Endothelial cell of umbilical vein (primary cell): ENCODE data around the gene ULBP3.

Source experiments
- CTCF ChIP-seq, 2 donors: IDR thresholded peaks; 1 replicate in 1 of 2; 2 replicates in 1 of 2; pipeline ENCODE4 v1.5.1; 2011; ENCODE audit warnings: low read length in 2 of 2, mild to moderate bottlenecking in 2 of 2, moderate library complexity in 2 of 2, control low read depth in 1 of 2, inconsistent platforms in 1 of 2, low read depth in 1 of 2; ENCODE audit not compliant: insufficient read depth in 1 of 2; ENCODE audit errors: extremely low read depth in 1 of 2
- EZH2 ChIP-seq: IDR thresholded peaks from 2 replicates; pipeline ENCODE4 v1.6.1; 2012; ENCODE audit warnings: borderline replicate concordance, low read depth, mild to moderate bottlenecking, moderate library complexity, low read length, inconsistent platforms; ENCODE audit not compliant: severe bottlenecking
- MAX ChIP-seq: IDR thresholded peaks from 2 replicates; pipeline ENCODE4 v1.6.1; 2011; ENCODE audit not compliant: insufficient read depth, insufficient read length
- POLR2A ChIP-seq: IDR thresholded peaks from 2 replicates; pipeline ENCODE4 v1.6.1; 2012; ENCODE audit warnings: low read depth, mild to moderate bottlenecking, control low read depth, low read length
- POLR2AphosphoS5 ChIP-seq: IDR thresholded peaks from 2 replicates; pipeline ENCODE4 v1.6.1; 2012; ENCODE audit warnings: low read depth, mild to moderate bottlenecking, control low read depth, low read length, moderate library complexity; ENCODE audit not compliant: insufficient read depth

- TF ChIP-seq CTCF (IDR thresholded peaks at IDR 0.05; ENCODE audit: extremely low read depth in 1 of 2, insufficient read depth in 1 of 2, low read depth in 1 of 2, low read length in 2 of 2): no peak
- no peak for TF ChIP-seq EZH2
- no peak for TF ChIP-seq POLR2A
- TF ChIP-seq POLR2AphosphoS5: no peak
- no peak for TF ChIP-seq MAX
Measured at GRCh38 chr6:150036081-150036480, 32.8 kb downstream of the ULBP3 start.
